GM06990 (cell line): Measurements from ENCODE around the gene PPP1R37.

ENCODE experiments used
- DNase-seq: peaks from one replicate; pipeline ENCODE4 v3.0.0-alpha.2; 2011; ENCODE audit not compliant: insufficient read length; ENCODE audit errors: extremely low read depth
- H3K27me3 ChIP-seq: replicated peaks from 2 replicates; pipeline ENCODE4 v1.6.0; 2011; ENCODE audit warnings: low read length; ENCODE audit not compliant: control insufficient read depth, insufficient read depth
- H3K36me3 ChIP-seq: 2 replicates; pipeline ENCODE4 v1.5.1; 2011; ENCODE audit warnings: low read length; ENCODE audit not compliant: control insufficient read depth, insufficient read depth
- H3K4me3 ChIP-seq: replicated peaks from 2 replicates; pipeline ENCODE4 v1.5.1; 2011; ENCODE audit warnings: low read depth, mild to moderate bottlenecking, control low read depth, low read length
- CTCF ChIP-seq: IDR thresholded peaks from 2 replicates; pipeline ENCODE4 v1.5.1; 2011; ENCODE audit warnings: low read length, control low read depth, mild to moderate bottlenecking, inconsistent platforms; ENCODE audit not compliant: insufficient read depth, poor library complexity, severe bottlenecking

Gene PPP1R37

GRCh38 chr19:45178262-45179071 is 85.5 kb downstream of the PPP1R37 start, which contains the start of gene BLOC1S3:
BLOC1S3 (plus strand) TSS chr19:45178784; CDS start chr19:45179297, 513 bp downstream.
- peak; percentile 99 for DNase-seq
- Histone ChIP-seq H3K36me3 (no peaks in the 10 kb centered on the region; the same call in none of the 2 replicates), H3K27me3 (no peaks in the 10 kb centered on the region), H3K4me3 (peak within 1 kb of the TSS; percentile 93)
- TF ChIP-seq CTCF: peak; percentile 44

GRCh38 chr19:45179072-45179891 is 86.3 kb downstream of the PPP1R37 start:
- TF ChIP-seq CTCF: no peak
- Histone ChIP-seq H3K27me3 (no peaks in the 10 kb centered on the region), H3K4me3 (peak overlapping the region; percentile 93), H3K36me3 (no peaks in the 10 kb centered on the region; the same call in none of the 2 replicates)
- DNase-seq: peak; percentile 64

GRCh38 chr19:45179892-45180370 is 87.0 kb downstream of the PPP1R37 start:
- peak overlapping the region; percentile 93 for H3K4me3 ChIP-seq
- no peak for TF ChIP-seq CTCF
- no peak for DNase-seq

GRCh38 chr19:45180936-45181335 is 88.0 kb downstream of the PPP1R37 start:
- Histone ChIP-seq H3K27me3 (no peaks in the 10 kb centered on the region), H3K4me3 (no peak overlapping the region), H3K36me3 (no peaks in the 10 kb centered on the region; the same call in none of the 2 replicates)
- DNase-seq: no peak
- no peak for TF ChIP-seq CTCF

More at GRCh38 chr19:45179892-45180370, 87.0 kb downstream of the PPP1R37 start:
- Histone ChIP-seq H3K27me3 (no peaks in the 10 kb centered on the region), H3K36me3 (no peaks in the 10 kb centered on the region; the same call in none of the 2 replicates)

- DNase-seq: no peak
- no peaks in the 10 kb centered on the region for H3K27me3 ChIP-seq
- no peaks in the 10 kb centered on the region; the same call in none of the 2 replicates for H3K36me3 ChIP-seq
- TF ChIP-seq CTCF: no peak
- no peak overlapping the region for H3K4me3 ChIP-seq
Observed at GRCh38 chr19:45182758-45183157, 89.8 kb downstream of the PPP1R37 start.
